ENCODE measurements around the gene CARD18. TPM values are rescaled to one million over a fixed set of nuclear protein-coding genes. Genes with fewer than 3 reads are reported as not detected.

The CARD18 gene
- total and polyA plus RNA-seq, 4 donors = not detected

GRCh38 chr11:105124756-105125155 is 14.8 kb downstream of the CARD18 start:
- 81% methylated on average over 2 of the region's 2 CpGs for WGBS

More at GRCh38 chr11:105124756-105125155, 14.8 kb downstream of the CARD18 start:
- no peaks in the 10 kb centered on the region for H3K36me3 ChIP-seq (ENCODE audit: control insufficient read depth in 4 of 4, insufficient read depth in 3 of 4, low read depth in 1 of 4, low read length in 3 of 4)
- no peaks in the 10 kb centered on the region for H3K4me1 ChIP-seq (ENCODE audit: control insufficient read depth in 4 of 4, insufficient read depth in 4 of 4, low read length in 3 of 4)
- no peak for DNase-seq (ENCODE audit: low spot score)
- H3K27ac ChIP-seq (ENCODE audit: low read depth in 1 of 2, low read length in 2 of 2) = no peak overlapping the region
- H3K9ac ChIP-seq (ENCODE audit: low read depth in 1 of 2, low read length in 2 of 2) = no peak overlapping the region
- H3K9me3 ChIP-seq (ENCODE audit: control insufficient read depth in 4 of 4, low read length in 3 of 4) = peaks cover 0 to 2% (median 0%) of the 10 kb centered on the region in 4 donors
- TF ChIP-seq JUND (IDR thresholded peaks at IDR 0.05) (no peak), FOXA1 (IDR thresholded peaks at IDR 0.05) (no peak), TAF1 (conservative IDR thresholded peaks at IDR 0.05) (no peak), HNF4A (conservative IDR thresholded peaks at IDR 0.05) (no peak), SP1 (IDR thresholded peaks at IDR 0.05) (no peak), GABPA (IDR thresholded peaks at IDR 0.05 in 1 of 2, conservative IDR thresholded peaks at IDR 0.05 in 1 of 2) (no peak), RXRA (IDR thresholded peaks at IDR 0.05) (no peak), YY1 (IDR thresholded peaks at IDR 0.05) (no peak), CTCF (IDR thresholded peaks at IDR 0.05; ENCODE audit: low read depth, low read length, missing input control) (no peak), RAD21 (IDR thresholded peaks at IDR 0.05) (no peak), ZBTB33 (IDR thresholded peaks at IDR 0.05) (no peak), NR2F2 (IDR thresholded peaks at IDR 0.05) (no peak), FOXA2 (IDR thresholded peaks at IDR 0.05) (no peak), HNF4G (IDR thresholded peaks at IDR 0.05) (no peak), ATF3 (IDR thresholded peaks at IDR 0.05) (no peak), EGR1 (IDR thresholded peaks at IDR 0.05; ENCODE audit: low read depth in 2 of 2) (no peak)
- TF ChIP-seq, protein P1, sequence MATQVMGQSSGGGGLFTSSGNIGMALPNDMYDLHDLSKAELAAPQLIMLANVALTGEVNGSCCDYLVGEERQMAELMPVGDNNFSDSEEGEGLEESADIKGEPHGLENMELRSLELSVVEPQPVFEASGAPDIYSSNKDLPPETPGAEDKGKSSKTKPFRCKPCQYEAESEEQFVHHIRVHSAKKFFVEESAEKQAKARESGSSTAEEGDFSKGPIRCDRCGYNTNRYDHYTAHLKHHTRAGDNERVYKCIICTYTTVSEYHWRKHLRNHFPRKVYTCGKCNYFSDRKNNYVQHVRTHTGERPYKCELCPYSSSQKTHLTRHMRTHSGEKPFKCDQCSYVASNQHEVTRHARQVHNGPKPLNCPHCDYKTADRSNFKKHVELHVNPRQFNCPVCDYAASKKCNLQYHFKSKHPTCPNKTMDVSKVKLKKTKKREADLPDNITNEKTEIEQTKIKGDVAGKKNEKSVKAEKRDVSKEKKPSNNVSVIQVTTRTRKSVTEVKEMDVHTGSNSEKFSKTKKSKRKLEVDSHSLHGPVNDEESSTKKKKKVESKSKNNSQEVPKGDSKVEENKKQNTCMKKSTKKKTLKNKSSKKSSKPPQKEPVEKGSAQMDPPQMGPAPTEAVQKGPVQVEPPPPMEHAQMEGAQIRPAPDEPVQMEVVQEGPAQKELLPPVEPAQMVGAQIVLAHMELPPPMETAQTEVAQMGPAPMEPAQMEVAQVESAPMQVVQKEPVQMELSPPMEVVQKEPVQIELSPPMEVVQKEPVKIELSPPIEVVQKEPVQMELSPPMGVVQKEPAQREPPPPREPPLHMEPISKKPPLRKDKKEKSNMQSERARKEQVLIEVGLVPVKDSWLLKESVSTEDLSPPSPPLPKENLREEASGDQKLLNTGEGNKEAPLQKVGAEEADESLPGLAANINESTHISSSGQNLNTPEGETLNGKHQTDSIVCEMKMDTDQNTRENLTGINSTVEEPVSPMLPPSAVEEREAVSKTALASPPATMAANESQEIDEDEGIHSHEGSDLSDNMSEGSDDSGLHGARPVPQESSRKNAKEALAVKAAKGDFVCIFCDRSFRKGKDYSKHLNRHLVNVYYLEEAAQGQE (IDR thresholded peaks at IDR 0.05) = no peak
- TF ChIP-seq, protein P2, sequence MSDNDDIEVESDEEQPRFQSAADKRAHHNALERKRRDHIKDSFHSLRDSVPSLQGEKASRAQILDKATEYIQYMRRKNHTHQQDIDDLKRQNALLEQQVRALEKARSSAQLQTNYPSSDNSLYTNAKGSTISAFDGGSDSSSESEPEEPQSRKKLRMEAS (IDR thresholded peaks at IDR 0.05) = no peak
- no peaks in the 10 kb centered on the region for H3K27me3 ChIP-seq (ENCODE audit: control insufficient read depth in 4 of 4, insufficient read depth in 4 of 4, low read length in 3 of 4)
- H3K4me3 ChIP-seq (ENCODE audit: low read depth in 1 of 3, low read length in 3 of 3) = no peak overlapping the region
